HG03064 (cell line): ENCODE results near the gene ST6GALNAC1.

Source experiments
- ATAC-seq: cut with Tn5 transposase; IDR thresholded peaks from one replicate; pipeline ENCODE4 v1.9.1; 2021; ENCODE audit warnings: low read depth; ENCODE audit not compliant: unreplicated experiment

ST6GALNAC1 gene

GRCh38 chr17:76585033-76585648 lies 58.4 kb downstream of the ST6GALNAC1 start:
- ATAC-seq, result no peak

- no peak for ATAC-seq
Measured at GRCh38 chr17:76584427-76585032, 59.0 kb downstream of the ST6GALNAC1 start.

- no peak for ATAC-seq
Measured at GRCh38 chr17:76582660-76583059, 60.9 kb downstream of the ST6GALNAC1 start.

- ATAC-seq, result no peak
Measured at GRCh38 chr17:76581515-76581914, 62.0 kb downstream of the ST6GALNAC1 start.

- ATAC-seq, result no peak
Measured at GRCh38 chr17:76579281-76579680, 64.3 kb downstream of the ST6GALNAC1 start.

- ATAC-seq, result no peak
Measured at GRCh38 chr17:76578376-76578775, 65.2 kb downstream of the ST6GALNAC1 start.

- ATAC-seq, result no peak
Measured at GRCh38 chr17:76577876-76578275, 65.7 kb downstream of the ST6GALNAC1 start.

- no peak for ATAC-seq
Measured at GRCh38 chr17:76576189-76576588, 67.4 kb downstream of the ST6GALNAC1 start.

- no peak for ATAC-seq
Measured at GRCh38 chr17:76575570-76575969, 68.0 kb downstream of the ST6GALNAC1 start.
